ENCODE results near the gene TRIM4. TPM values are rescaled to one million over a fixed set of nuclear protein-coding genes. Genes with fewer than 3 reads are reported as not detected.

TRIM4 gene
- total RNA-seq, 1 donor from 2014 or later, result 5.8 TPM

- Mint-ChIP-seq H3K4me3 (ENCODE audit: unreplicated experiment) (no peak overlapping the region), H3K27me3 (ENCODE audit: unreplicated experiment) (no peaks in the 10 kb centered on the region), H3K4me1 (ENCODE audit: unreplicated experiment) (no peaks in the 10 kb centered on the region), H3K27ac (ENCODE audit: unreplicated experiment) (no peak overlapping the region), H3K9me3 (ENCODE audit: unreplicated experiment) (no peaks in the 10 kb centered on the region), H3K36me3 (ENCODE audit: low read depth, unreplicated experiment) (no peaks in the 10 kb centered on the region)
- DNase-seq (ENCODE audit: low spot score), result no peak
- TF ChIP-seq, protein P1, sequence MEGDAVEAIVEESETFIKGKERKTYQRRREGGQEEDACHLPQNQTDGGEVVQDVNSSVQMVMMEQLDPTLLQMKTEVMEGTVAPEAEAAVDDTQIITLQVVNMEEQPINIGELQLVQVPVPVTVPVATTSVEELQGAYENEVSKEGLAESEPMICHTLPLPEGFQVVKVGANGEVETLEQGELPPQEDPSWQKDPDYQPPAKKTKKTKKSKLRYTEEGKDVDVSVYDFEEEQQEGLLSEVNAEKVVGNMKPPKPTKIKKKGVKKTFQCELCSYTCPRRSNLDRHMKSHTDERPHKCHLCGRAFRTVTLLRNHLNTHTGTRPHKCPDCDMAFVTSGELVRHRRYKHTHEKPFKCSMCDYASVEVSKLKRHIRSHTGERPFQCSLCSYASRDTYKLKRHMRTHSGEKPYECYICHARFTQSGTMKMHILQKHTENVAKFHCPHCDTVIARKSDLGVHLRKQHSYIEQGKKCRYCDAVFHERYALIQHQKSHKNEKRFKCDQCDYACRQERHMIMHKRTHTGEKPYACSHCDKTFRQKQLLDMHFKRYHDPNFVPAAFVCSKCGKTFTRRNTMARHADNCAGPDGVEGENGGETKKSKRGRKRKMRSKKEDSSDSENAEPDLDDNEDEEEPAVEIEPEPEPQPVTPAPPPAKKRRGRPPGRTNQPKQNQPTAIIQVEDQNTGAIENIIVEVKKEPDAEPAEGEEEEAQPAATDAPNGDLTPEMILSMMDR (IDR thresholded peaks at IDR 0.05; ENCODE audit: unreplicated experiment), result no peak
Measured at GRCh38 chr7:99901581-99901980, 17.7 kb downstream of the TRIM4 start.

DNA sequence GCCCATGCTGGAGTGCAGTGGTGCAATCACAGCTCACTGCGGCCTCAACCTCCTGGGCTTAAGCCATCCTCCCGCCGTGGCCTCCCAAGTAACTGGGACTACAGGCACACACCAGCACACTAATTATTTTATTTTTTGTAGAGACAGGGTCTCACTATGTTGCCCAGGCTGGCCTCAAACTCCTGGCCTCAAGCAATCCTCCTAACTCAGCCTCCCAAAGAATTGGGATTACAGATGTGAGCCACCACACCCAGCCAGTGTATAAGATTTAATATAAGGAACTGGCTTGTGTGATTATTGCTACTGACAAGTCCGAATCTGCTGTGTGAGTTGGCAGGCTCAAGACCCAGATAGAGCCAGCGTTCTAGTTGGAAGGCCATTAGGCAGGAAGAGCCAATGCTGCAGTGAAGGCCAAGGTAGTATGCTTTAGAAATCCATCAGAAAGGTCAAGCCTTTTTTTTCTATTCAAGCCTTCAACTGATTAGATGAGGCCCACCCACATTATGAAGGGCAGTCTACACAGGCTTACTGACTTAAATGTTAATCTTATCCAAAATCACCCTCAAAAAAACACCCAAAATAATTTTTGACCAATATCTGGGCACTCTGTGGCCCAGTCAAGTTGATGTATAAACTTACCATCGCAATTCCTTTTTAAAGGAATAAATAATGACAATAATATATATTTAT, 19.4 kb downstream of the TRIM4 start:
- H3K27ac Mint-ChIP-seq (ENCODE audit: unreplicated experiment), result no peak overlapping the region
- no peaks in the 10 kb centered on the region for H3K27me3 Mint-ChIP-seq (ENCODE audit: unreplicated experiment)
- no peaks in the 10 kb centered on the region for H3K36me3 Mint-ChIP-seq (ENCODE audit: low read depth, unreplicated experiment)

DNA sequence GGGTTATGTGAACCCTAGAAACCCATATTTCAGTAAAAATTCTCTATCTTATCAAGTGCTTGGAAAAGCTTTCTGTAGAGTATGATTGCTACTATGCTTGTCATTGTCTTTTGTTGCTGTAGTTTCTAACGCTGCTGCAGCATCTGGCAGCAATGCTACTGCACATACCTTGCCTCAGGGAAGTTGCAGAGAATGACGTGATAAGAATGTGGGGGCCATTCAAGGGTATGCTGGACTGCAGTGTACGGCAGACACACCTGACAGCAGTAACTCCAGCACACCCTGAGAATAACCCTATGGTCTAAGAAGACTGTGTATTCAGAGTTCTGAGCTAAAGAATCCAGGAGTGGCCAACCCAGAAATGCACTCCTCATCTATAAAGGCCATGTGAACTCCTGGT, 20.5 kb downstream of the TRIM4 start:
- H3K9me3 Mint-ChIP-seq (ENCODE audit: unreplicated experiment), result no peaks in the 10 kb centered on the region
- TF ChIP-seq, protein P1 (IDR thresholded peaks at IDR 0.05; ENCODE audit: unreplicated experiment), result no peak
- H3K4me3 Mint-ChIP-seq (ENCODE audit: unreplicated experiment), result no peak overlapping the region
- no peaks in the 10 kb centered on the region for H3K36me3 Mint-ChIP-seq (ENCODE audit: low read depth, unreplicated experiment)
- H3K27me3 Mint-ChIP-seq (ENCODE audit: unreplicated experiment), result no peaks in the 10 kb centered on the region
- DNase-seq (ENCODE audit: low spot score), result no peak
- no peak overlapping the region for H3K27ac Mint-ChIP-seq (ENCODE audit: unreplicated experiment)
- H3K4me1 Mint-ChIP-seq (ENCODE audit: unreplicated experiment), result no peaks in the 10 kb centered on the region

More for the DNA sequence above, 19.4 kb downstream of the TRIM4 start:
- H3K4me3 Mint-ChIP-seq (ENCODE audit: unreplicated experiment), result no peak overlapping the region
- no peaks in the 10 kb centered on the region for H3K4me1 Mint-ChIP-seq (ENCODE audit: unreplicated experiment)
- DNase-seq (ENCODE audit: low spot score), result no peak
- TF ChIP-seq, protein P1 (IDR thresholded peaks at IDR 0.05; ENCODE audit: unreplicated experiment), result no peak
- H3K9me3 Mint-ChIP-seq (ENCODE audit: unreplicated experiment), result no peaks in the 10 kb centered on the region

DNA sequence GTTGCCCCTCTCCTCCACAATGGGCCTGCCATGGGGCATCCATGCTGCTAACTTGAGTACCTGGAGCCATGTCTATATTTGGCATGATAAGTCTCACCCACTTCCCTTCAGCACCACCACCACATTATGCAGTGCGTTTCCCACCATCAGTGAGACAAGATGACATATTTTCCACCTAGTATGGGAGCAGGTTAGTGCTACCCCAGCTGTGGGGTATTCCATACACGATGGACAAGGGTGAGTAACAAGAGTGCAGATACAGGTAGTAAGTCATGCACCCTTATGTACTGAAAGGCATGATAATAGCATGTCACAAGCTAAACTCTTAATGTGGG, 21.3 kb downstream of the TRIM4 start:
- Mint-ChIP-seq H3K4me1 (ENCODE audit: unreplicated experiment) (no peaks in the 10 kb centered on the region), H3K9me3 (ENCODE audit: unreplicated experiment) (no peaks in the 10 kb centered on the region), H3K27ac (ENCODE audit: unreplicated experiment) (no peak overlapping the region), H3K4me3 (ENCODE audit: unreplicated experiment) (no peak overlapping the region), H3K36me3 (ENCODE audit: low read depth, unreplicated experiment) (no peaks in the 10 kb centered on the region), H3K27me3 (ENCODE audit: unreplicated experiment) (no peaks in the 10 kb centered on the region)
- DNase-seq (ENCODE audit: low spot score), result no peak
- TF ChIP-seq, protein P1 (IDR thresholded peaks at IDR 0.05; ENCODE audit: unreplicated experiment), result no peak

DNA sequence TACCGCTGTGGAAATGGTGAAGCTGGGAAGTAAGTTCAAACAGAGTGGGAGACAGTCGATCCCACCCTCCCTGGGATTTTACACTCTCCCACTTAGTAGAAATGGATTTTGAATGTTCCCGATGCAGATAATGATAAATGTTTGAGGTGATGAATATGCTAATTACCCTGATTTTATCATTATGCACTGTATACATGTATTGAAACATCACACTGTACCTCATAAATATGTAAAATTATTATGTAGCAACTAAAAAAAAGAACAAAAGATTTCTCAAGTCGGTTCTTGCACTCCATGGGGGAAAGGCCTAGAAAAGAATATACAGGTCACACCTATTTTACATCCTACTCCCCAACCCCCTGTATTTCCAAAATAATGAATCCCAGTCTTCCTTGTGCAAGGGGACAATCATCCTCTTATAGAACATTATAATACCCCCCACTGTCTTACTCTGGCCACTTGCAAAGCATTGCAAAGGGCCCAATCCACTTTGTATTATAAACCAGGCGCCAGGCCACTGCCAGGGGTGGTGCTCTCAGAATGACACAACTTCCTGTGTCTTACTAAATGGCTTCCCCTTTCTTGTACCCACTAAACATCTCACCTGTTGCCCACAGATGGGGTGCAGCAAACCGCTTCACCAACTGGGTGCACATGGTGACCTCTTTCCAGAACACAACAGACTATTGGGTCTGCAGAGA, 21.9 kb downstream of the TRIM4 start:
- no peak overlapping the region for H3K27ac Mint-ChIP-seq (ENCODE audit: unreplicated experiment)

More for the DNA sequence above, 21.9 kb downstream of the TRIM4 start:
- TF ChIP-seq, protein P1 (IDR thresholded peaks at IDR 0.05; ENCODE audit: unreplicated experiment), result no peak
- no peak for DNase-seq (ENCODE audit: low spot score)
- H3K4me1 Mint-ChIP-seq (ENCODE audit: unreplicated experiment), result no peaks in the 10 kb centered on the region
- H3K27me3 Mint-ChIP-seq (ENCODE audit: unreplicated experiment), result no peaks in the 10 kb centered on the region
- H3K36me3 Mint-ChIP-seq (ENCODE audit: low read depth, unreplicated experiment), result no peaks in the 10 kb centered on the region
- no peak overlapping the region for H3K4me3 Mint-ChIP-seq (ENCODE audit: unreplicated experiment)
- H3K9me3 Mint-ChIP-seq (ENCODE audit: unreplicated experiment), result no peaks in the 10 kb centered on the region

All from endothelial cell (in vitro differentiated cells).